T-helper 2 cell treated with Interferon-gamma antibody and Interleukin-4, amounts not matched to agents 5 μg/mL and 100 μg/mL, for 36 hours (primary cell): ENCODE data around the gene SPACA6.
"Not testable (repeated sequence)": the region's sequence is repeated elsewhere in the genome, so short reads cannot be mapped to it uniquely, and the experiment has no call there.

Experiments used
- DNase-seq: peaks from one replicate; pipeline ENCODE4 v3.0.0; 2021; ENCODE audit warnings: low spot score
- H3K27ac Mint-ChIP-seq: one replicate; pipeline ENCODE4 v1.8.0; 2021; ENCODE audit warnings: mild to moderate bottlenecking, mixed read lengths
- H3K27me3 Mint-ChIP-seq: one replicate; pipeline ENCODE4 v1.8.0; 2021; ENCODE audit warnings: low read depth, mixed read lengths
- H3K36me3 Mint-ChIP-seq: one replicate; pipeline ENCODE4 v1.8.0; 2021; ENCODE audit warnings: low read depth, mixed read lengths
- H3K4me1 Mint-ChIP-seq: one replicate; pipeline ENCODE4 v1.8.0; 2021; ENCODE audit warnings: low read depth, mixed read lengths
- H3K4me3 Mint-ChIP-seq: one replicate; pipeline ENCODE4 v1.8.0; 2022; ENCODE audit warnings: mild to moderate bottlenecking, moderate library complexity, mixed read lengths
- H3K9me3 Mint-ChIP-seq: one replicate; pipeline ENCODE4 v1.8.0; 2021; ENCODE audit warnings: mixed read lengths

The SPACA6 gene

DNA sequence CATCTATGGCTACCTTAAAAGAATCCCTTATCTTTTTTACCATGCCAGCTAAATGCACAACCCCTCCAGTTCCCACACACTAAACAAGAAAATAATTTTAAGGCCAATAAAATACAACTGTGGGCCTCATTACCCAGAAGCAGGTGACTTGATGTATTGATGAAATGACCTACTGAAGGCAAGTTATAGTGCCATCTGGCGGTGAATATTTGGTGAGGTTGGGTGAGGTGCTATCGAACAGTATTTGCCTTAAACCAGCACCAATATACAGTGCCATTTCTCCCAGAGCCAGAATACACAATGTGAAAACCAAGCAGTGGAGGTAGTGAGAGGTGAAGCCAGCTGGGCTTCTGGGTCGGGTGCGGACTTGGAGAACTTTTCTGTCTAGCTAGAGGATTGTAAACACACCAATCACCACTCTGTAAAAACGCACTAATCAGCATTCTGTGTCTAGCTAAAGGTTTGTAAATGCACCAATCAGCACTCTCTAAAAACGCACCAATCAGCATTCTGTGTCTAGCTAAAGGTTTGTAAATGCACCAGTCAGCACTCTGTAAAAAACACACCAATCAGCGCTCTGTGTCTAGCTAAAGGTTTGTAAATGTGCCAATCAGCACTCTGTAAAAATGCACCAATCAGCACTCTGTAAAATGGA, 17.1 kb upstream of the SPACA6 start:
- not testable (repeated sequence) for H3K36me3 Mint-ChIP-seq, H3K4me3 Mint-ChIP-seq, H3K27me3 Mint-ChIP-seq, DNase-seq, H3K4me1 Mint-ChIP-seq
- H3K27ac Mint-ChIP-seq, result peak overlapping the region; percentile 26
- peaks cover 18% of the 10 kb centered on the region for H3K9me3 Mint-ChIP-seq

DNA sequence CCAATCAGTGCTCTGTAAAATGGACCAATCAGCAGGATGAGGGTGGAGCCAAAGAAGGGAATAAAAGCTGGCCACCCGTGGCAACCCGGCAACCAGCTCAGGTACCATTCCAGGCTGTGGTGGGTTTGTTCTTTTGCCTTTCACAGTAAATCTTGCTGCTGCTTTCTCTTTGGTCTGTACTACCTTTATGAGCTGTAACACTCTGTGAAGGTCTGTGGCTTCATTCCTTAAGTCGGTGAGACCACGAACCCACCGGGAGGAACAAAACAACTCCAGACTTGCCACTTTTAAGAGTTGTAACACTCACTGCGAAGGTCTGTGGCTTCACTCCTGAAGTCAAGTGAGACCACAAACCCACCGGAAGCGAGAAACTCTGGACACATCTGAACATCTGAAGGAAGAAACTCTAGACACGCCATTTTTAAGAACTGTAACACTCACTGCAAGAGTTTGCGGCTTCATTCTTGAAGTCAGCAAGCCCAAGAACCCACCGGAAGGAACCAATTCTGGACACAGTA, 16.5 kb upstream of the SPACA6 start:
- peaks cover 7% of the 10 kb centered on the region for H3K4me1 Mint-ChIP-seq
- peak overlapping the region; percentile 40 for H3K4me3 Mint-ChIP-seq
- DNase-seq, result peak; percentile 56
- peaks cover 18% of the 10 kb centered on the region for H3K9me3 Mint-ChIP-seq
- peak overlapping the region; percentile 26 for H3K27ac Mint-ChIP-seq
- H3K27me3 Mint-ChIP-seq, result peaks cover 11% of the 10 kb centered on the region
- H3K36me3 Mint-ChIP-seq, result no peaks in the 10 kb centered on the region

DNA sequence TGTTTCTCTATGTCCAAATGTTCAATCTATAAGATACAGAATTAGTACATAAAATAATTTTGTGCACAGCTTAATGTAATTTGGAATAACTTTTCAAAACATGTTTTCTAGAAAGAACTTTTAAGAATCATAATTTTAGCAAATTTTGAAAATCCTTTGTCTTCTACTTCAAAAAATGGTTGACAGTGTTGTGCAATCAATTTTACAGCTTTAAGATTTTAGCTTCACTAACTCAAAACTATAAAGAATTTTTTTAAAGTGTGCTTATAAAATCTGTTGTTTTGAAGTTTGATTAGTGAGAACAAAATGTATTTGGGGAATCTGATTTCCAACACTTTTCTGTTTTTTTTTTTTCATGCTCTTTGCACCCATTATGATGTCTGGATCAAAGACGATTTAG, 12.7 kb upstream of the SPACA6 start:
- DNase-seq, result no peak
- no peaks in the 10 kb centered on the region for H3K36me3 Mint-ChIP-seq
- H3K27me3 Mint-ChIP-seq, result peaks cover 13% of the 10 kb centered on the region
- H3K27ac Mint-ChIP-seq, result no peak overlapping the region
- peaks cover 7% of the 10 kb centered on the region for H3K4me1 Mint-ChIP-seq
- H3K9me3 Mint-ChIP-seq, result peaks cover 27% of the 10 kb centered on the region
- H3K4me3 Mint-ChIP-seq, result no peak overlapping the region

DNA sequence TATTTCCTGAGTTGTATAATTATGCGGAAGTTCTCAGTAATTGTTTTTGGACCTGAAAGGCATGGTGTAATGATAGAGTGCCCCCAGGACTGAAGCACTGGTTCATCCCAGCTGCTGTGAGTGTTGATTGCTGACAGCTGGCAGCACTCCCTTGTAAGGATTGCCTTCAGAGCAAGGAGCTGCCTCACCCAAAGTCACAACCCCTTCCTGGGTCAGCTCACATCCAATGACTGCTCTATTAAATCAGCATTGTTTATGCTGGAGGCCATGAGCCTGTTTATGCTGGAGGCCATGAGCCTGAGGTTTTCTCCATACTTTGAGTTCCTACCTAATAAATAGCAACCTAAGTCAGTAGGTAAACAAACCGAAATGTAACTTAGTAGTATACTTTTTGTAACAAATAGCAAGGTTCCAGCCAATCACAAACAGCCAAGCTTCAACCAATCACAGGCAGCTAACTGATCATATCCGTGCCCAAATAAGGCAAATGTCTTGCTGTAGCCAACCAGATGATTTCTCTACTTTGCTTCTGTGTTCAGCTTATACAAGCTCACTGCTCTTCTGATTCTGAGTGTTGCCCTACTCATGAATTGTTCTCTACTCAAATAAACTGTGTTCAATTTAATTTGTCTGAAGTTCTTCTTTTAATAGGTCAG, 11.7 kb upstream of the SPACA6 start:
- peaks cover 25% of the 10 kb centered on the region for H3K9me3 Mint-ChIP-seq
- DNase-seq, result no peak
- no peaks in the 10 kb centered on the region for H3K36me3 Mint-ChIP-seq
- H3K27ac Mint-ChIP-seq, result no peak overlapping the region
- no peak overlapping the region for H3K4me3 Mint-ChIP-seq
- peaks cover 6% of the 10 kb centered on the region for H3K4me1 Mint-ChIP-seq
- H3K27me3 Mint-ChIP-seq, result peaks cover 13% of the 10 kb centered on the region

DNA sequence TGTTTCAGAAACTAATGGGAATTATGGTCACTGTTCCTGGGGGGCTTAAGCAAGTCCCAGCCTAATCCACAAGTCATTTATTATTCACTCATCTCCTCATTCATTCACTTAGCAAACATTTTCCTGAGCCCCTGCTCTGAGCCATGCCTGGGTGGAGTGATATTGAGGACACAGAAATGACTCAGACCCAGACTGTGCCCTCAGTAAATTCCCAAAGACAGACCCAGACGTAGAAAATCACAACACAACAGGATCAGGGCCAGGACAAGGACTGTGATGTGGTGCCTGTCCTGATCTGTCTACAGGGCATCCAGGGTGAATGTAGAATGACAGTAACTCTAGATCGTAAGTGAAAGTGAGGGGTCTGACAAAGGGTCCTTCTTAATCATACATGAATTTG, 7.0 kb upstream of the SPACA6 start:
- Mint-ChIP-seq H3K9me3 (peaks cover 17% of the 10 kb centered on the region), H3K4me1 (peaks cover 6% of the 10 kb centered on the region), H3K4me3 (no peak overlapping the region), H3K36me3 (peaks cover 2% of the 10 kb centered on the region), H3K27ac (no peak overlapping the region), H3K27me3 (peaks cover 25% of the 10 kb centered on the region)
- DNase-seq, result no peak

DNA sequence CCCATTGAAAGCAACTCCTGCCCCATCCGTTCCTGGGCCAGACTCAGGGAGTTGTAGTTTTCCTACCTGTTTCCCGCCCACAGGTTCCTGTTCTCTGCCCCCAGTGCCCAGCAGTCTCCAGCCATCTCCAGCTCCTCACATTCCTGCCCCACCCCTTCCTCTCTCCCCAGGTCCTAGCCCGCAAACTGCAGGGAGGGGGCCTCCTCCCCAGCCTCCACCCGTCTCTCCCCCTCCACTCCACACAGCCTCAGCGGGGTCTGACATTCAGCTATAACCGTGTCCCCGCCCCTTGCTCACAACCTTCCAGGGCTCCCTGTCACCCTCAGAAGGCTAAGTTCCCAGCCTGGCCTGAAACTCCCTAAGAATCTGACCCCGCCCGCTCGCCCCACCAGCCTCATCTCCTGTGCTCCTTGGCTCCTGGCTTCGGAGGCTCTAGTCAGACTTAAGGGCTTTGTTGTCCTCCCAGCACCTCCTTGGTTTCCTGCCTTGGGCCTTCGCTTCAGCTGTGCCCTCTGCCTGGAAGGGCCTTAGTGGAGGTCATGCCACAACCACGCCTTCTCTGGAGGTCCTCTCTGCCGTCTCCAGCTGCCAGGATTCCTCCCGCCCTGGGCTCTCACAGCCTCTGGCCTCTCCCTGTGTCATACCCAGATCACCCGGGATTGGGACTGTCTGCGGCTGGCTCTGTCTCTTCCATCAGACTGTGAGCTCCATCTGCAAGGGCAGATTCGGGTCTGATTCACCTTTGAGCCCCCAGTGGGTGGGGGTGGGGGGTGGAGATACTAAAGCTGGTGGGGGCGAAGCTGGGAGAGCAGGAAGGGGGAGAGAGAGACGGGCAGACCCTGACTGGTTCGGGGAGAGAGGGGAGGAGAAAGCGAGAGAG, 5.1 kb upstream of the SPACA6 start:
- no peak for DNase-seq
- H3K27ac Mint-ChIP-seq, result no peak overlapping the region

DNA sequence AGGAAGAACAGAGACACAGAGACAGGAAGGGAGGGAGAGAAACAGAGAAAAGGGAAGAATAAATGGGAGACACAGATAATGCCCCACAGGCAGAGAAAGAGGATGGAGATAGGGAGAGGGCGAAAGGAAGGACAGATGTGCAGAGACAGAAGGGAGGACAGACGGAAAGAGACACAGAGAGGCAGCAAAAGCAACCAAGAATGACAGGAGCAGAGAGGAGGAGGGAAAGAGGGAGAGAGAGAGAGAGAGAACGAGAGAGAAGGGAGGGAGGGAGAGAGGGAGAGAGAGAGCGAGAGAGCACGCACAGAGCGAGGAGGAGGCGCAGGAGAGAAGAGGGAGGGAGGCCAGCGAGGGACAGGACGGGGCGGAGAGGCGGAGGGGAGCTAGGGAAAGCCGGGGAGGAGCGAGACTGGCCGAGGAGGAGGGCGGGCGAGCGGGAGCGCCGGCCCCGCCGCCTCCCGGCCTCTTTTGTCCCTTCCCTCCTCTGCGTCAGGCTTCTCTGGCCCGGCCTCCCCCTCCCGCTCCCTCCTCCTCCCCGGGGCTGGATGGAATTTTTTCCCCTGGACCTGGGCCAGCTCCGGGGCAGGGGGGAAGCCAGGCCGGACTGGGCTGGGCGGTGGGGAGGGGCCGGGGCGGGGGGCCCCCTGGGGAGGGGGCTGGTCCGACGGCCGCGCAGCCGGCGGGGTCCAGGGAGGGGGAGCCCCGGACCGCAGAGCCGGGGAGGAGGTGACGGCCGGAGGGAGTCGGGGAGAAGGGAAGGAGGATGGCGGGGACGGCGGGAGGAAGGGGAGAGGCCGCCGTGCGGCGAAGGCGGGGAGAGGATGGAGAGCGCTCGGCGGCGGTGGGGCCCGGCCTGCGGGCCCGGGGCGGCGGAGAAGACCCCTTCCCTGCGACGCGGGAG, 4.2 kb upstream of the SPACA6 start:
- peak overlapping the region; percentile 69 for H3K27ac Mint-ChIP-seq
- DNase-seq, result no peak
- H3K4me3 Mint-ChIP-seq, result peak overlapping the region; percentile 82
- H3K9me3 Mint-ChIP-seq, result peaks cover 16% of the 10 kb centered on the region
- peaks cover 9% of the 10 kb centered on the region for H3K4me1 Mint-ChIP-seq
- H3K27me3 Mint-ChIP-seq, result peaks cover 26% of the 10 kb centered on the region
- H3K36me3 Mint-ChIP-seq, result peaks cover 2% of the 10 kb centered on the region

More for the DNA sequence above, 5.1 kb upstream of the SPACA6 start:
- peaks cover 2% of the 10 kb centered on the region for H3K36me3 Mint-ChIP-seq
- peaks cover 26% of the 10 kb centered on the region for H3K27me3 Mint-ChIP-seq
- peak overlapping the region; percentile 82 for H3K4me3 Mint-ChIP-seq
- H3K9me3 Mint-ChIP-seq, result peaks cover 17% of the 10 kb centered on the region
- H3K4me1 Mint-ChIP-seq, result peaks cover 9% of the 10 kb centered on the region

DNA sequence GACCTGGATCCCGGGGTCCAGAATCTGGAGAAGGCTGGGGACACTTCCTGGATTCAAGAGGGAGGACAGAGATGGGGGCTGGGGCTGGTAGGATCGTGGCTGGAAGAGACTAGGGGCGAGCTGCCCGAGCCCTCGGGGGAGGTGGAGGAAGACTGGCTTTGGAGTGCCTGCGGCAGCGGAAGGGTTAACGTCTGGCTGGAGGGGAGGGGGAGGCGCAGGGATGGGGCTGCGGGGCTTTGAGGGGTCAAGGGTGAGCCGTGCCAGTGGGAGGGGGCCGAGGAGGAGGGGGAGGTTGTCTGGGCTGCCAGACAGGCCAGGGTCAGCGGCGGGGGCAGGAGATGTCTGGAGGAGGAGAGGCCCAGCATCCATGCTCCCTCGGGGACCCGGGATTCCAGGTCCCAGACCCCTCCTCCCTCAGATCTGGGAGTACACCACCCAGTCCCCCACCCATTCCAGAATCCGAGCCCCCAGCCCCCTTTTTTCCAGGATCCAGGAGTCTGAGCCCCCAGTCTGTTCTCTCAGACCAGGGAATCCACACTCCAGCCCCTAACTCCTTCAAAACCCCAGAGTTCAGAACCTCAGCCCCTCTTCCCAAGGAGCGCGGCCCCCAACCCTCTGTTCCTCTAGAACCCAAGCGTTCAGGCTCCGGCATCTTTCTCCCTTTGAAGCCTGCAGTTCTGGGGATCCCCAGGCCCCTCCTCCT, 3.2 kb upstream of the SPACA6 start:
- Mint-ChIP-seq H3K27ac (peak overlapping the region; percentile 71), H3K27me3 (peaks cover 23% of the 10 kb centered on the region), H3K9me3 (peaks cover 9% of the 10 kb centered on the region), H3K36me3 (peaks cover 2% of the 10 kb centered on the region), H3K4me3 (peak overlapping the region; percentile 88), H3K4me1 (peaks cover 9% of the 10 kb centered on the region)
- DNase-seq, result no peak

DNA sequence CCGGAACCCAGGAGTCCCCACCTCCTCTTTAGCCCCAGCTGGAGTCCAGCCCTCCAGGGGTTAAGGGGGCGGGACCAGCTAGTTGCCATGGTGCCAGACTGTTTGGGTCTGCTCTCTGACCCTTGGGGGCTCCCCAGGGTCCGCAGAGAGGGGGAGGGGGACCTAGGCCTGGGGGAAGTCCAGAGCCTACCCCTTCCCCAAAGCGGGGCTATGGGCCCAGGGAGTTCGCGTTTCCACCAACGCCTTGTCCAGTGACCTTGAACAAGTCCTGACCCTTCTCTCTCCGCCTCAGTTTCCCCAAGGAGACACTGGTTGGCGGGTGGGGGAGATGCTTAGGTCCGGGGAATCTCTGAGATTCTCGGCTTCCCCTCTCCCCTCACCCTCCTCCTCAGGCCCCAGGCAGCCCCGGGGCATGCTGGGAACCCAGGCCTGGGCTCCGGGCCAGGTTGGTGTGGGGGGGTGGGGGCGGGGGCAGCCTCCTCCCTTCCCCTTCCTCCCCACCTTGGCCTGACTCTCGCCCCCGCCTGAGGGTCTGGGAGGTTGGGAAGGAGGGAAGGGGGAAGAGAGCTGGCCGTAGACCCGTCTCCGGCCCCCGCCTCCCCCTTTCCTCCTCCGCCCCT, 2.6 kb upstream of the SPACA6 start:
- H3K4me1 Mint-ChIP-seq, result peaks cover 9% of the 10 kb centered on the region
- H3K27ac Mint-ChIP-seq, result peak overlapping the region; percentile 71
- peaks cover 2% of the 10 kb centered on the region for H3K36me3 Mint-ChIP-seq
- peak; percentile 30 for DNase-seq
- peaks cover 5% of the 10 kb centered on the region for H3K9me3 Mint-ChIP-seq
- H3K4me3 Mint-ChIP-seq, result peak overlapping the region; percentile 88
- peaks cover 22% of the 10 kb centered on the region for H3K27me3 Mint-ChIP-seq

DNA sequence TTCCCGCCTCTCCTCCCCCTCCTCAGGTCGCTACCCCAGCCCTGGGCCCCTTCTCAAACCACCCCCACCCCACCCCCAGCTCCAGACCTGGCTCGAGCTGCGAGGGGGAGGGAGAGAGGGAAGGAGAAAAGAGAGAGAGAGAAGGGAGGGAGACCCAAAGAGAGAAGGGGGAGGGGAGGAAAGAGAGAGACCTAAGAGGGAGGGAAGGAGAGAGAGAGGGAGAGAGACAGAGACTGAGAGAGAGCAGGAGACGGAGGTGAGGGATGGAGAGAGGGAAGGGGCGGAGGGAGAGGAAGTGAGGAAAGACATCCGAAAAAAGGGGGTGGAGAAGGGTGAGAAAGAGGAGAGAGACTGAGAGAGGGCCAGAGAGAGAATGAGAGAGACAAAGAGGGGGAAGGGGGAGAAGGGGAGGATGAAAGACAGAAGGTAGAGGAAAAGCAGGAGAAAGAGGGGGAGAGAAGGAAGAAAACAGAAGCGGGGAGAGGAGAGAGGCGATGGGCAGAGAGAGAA, 2.0 kb upstream of the SPACA6 start:
- Mint-ChIP-seq H3K27me3 (peaks cover 22% of the 10 kb centered on the region), H3K9me3 (no peaks in the 10 kb centered on the region), H3K4me1 (peaks cover 9% of the 10 kb centered on the region), H3K36me3 (peaks cover 2% of the 10 kb centered on the region), H3K4me3 (peak overlapping the region; percentile 61), H3K27ac (peak overlapping the region; percentile 65)
- DNase-seq, result no peak

DNA sequence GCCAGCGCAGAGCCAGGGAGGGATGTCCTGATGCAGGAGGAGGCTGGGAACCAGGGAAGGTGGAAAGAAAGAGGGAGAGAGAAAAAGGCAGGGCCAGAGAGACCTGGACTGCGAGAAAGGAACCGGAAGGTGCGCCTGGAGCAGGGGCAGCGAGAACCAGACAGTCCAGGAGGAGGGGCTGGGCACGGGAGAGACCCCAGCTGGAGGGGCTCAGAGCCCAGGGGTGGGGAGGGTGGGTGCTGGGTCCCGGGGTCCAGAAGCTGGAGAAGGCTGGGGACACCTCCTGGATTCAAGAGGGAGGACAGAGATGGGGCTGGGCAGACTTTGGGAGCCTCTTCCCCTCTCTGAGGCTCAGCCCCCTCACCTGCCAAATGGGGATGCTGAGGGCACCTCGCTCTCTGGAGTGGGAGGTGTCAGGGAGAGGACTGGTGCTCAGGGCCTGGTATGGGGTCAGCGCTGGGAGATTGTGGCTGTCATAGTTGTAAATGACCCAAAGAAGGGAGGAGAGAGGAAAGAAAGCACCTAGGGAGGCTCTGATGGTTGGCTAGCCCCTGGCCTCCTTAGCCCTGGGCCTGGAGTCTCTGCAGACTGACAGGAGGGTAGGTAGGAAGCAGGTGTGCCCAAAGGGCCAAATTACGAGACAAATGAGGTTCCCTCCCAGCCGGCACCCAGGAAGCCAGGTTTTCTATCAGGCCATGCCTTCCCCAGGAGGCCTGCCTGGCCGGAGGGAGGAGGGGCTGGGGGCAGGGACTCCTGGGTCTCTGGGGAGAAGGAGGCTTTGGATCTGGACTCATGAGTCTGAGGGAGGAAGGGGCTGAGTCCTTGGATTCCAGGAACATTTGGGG, 1.3 kb upstream of the SPACA6 start:
- peaks cover 20% of the 10 kb centered on the region for H3K27me3 Mint-ChIP-seq

More for the DNA sequence above, 1.3 kb upstream of the SPACA6 start:
- DNase-seq, result no peak
- Mint-ChIP-seq H3K4me3 (peak overlapping the region; percentile 61), H3K36me3 (peaks cover 2% of the 10 kb centered on the region), H3K27ac (peak overlapping the region; percentile 65), H3K4me1 (peaks cover 9% of the 10 kb centered on the region), H3K9me3 (no peaks in the 10 kb centered on the region)
